LNCAP (cell line): ENCODE results near the gene IDUA.

ENCODE experiments used
- TF ChIP-seq, protein P1 (sequence below): fragments of 450-650 bp; IDR thresholded peaks from 2 replicates; pipeline ENCODE4 v1.5.1; 2017; ENCODE audit warnings: mild to moderate bottlenecking

The IDUA gene

DNA sequence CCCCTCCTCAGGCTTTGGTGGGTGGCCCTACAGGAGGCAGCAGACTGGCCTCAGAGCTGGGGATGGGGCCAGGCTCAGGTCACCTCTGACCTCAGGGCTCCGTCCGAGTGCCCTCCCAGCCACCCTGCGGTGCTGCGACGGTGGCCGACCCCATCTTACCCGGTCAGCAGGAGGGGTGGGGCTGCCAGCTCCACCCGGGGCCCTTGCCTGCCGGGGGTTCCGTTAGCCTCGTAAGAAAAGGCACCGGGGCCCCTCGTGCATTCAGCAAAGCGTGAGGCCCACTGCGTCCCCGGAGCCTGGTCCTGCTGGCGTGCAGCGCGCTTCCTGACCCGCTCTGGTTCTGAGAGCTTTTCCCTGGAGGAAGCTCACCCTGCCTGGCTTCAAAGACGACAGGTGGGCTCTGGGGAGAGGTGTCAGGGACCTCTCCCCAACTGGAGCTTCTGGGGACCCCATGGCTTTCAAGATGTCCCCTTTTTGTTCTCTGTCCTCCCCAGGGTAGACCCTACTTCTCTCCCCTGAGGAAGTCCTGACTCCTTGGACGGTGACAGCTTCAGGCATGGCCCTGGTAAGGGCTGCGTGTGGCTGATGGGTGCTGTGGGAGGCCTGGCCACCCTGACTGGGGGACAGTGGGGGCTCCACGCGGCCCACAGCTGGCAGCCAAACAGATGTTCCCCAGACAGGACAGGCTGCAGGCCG lies 40.5 kb downstream of the IDUA start:
- TF ChIP-seq, protein P1, sequence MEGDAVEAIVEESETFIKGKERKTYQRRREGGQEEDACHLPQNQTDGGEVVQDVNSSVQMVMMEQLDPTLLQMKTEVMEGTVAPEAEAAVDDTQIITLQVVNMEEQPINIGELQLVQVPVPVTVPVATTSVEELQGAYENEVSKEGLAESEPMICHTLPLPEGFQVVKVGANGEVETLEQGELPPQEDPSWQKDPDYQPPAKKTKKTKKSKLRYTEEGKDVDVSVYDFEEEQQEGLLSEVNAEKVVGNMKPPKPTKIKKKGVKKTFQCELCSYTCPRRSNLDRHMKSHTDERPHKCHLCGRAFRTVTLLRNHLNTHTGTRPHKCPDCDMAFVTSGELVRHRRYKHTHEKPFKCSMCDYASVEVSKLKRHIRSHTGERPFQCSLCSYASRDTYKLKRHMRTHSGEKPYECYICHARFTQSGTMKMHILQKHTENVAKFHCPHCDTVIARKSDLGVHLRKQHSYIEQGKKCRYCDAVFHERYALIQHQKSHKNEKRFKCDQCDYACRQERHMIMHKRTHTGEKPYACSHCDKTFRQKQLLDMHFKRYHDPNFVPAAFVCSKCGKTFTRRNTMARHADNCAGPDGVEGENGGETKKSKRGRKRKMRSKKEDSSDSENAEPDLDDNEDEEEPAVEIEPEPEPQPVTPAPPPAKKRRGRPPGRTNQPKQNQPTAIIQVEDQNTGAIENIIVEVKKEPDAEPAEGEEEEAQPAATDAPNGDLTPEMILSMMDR = no peak

DNA sequence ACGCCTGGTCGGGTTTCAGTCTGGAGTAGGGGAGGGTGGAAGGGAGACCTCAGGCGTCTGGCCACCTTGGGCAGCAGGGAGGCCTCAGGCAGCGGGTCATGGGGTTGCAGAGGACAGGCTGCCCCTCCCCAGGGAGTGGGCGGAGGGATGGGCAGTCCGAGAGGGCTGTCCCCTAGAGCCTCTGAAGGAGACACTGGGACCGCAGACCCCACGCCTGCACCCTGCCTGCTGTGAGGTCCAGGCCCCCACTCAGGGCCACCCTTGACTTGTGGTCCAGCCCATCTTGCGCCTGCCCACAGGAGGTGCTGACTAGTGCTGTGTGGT lies 41.0 kb downstream of the IDUA start:
- TF ChIP-seq, protein P1 = no peak

DNA sequence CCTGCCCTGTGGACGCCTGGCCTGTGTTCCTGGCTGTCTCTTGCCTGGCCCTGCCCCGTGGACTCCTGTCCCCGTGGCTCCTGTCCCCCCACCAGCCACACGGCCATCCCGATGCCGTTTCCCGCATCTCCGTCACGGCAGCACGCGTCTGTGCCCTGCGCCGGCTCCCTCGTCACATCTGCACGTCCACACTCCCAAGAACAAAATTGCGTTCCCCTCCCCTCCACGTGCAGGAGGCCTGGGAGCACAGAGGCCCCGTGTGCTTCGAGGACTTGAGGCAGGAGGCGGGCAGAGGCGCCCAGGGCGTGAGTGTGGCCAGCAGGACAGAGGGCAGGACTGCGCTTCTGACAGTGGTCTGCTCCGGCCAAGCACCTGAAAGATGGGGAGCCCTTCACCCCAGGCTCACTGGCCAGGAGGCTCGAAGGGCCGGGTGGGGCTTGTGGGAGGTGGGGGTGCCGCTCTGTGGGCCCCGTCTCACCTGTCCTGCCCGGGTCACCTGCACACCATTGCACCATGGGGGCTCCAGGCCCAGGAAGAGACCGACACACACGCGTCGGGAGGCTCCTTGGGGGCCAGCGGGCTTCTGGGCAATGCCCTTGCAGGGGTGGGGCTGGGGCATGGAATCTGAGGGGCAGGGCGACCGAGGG lies 41.9 kb downstream of the IDUA start:
- TF ChIP-seq, protein P1 = no peak

DNA sequence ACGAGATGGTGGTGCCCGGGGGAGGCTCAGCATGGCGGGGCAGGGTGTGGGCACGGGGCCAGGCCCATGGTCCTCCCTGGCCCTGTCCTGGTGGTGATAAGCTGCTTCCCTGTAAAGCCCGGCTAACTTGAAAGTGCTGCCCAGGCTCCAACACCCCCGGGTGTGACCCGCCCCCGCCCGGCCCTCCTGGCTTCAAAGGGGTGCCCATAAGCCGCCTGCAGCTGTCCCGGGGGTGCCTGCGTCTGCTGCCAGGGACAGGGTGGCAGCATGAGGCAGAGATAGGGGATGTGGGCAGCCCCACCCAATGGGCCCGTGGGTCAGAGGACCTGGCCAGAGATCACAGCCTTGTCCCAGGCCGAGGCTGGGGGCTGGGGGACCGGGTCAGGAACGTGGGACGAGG lies 42.7 kb downstream of the IDUA start:
- TF ChIP-seq, protein P1 = no peak

DNA sequence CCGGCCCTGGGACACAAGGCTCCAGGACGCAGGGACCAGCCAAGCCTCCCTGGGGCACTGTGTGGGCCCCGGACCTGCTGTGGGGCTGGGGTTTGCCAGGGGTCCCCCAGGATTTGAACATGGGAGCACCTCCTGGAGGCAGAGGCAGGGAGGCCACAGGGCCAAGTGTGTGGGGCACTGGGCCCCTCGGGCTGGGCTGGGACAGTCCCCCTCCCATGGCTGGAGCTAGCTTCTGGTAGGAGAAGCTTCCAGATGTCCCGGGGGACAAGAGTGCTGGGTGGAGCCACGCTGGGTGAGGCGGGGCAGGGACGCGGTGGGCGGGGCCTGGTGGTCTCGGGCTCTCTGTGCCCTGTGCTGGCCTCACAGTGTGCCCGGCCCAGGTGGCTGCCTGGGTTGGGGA lies 43.2 kb downstream of the IDUA start:
- TF ChIP-seq, protein P1 = no peak

DNA sequence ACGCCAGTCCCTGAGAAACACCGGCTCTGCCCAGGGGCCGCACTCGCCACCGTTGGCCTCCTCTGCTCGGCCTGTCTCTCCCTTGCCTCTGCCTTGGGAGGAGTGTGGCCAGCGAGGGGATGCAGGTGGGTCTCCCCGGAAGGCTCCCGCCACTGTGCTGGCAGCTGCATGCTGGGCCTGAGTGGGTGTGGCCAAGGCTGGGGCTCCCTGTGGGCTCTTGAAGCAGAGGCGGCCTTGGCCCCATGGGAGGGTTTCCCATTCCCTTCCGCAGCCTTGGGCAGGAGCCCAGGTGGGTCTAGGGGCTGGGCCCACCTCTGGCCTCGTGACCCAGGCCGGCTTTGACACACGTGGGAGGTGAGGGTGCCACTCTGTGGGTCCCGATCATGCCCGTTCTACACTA lies 43.7 kb downstream of the IDUA start:
- TF ChIP-seq, protein P1 = no peak

DNA sequence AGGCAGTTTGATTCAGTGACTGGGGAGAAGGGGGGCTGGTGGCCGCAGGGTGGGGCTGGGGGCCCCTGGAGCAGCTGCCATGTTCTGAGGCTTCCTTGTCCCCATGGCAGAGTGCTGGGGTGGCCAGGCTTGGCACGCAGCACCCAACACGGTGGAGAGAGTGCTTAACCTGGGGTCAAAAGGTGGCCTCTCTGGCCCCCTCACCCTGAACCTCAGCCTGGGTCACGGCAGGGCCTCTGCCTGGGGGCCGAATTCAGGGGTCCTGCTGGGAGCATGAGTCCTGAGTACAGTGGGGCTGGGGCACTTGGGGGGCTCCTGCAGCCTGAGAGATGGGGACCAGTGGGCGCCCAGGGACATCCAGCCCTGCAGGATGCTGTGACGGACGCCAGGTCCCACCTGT lies 44.5 kb downstream of the IDUA start:
- TF ChIP-seq, protein P1 = no peak
